ENCODE data around the gene CAPZB. TPM values are rescaled to one million over a fixed set of nuclear protein-coding genes. Genes with fewer than 3 reads are reported as not detected.
A peak's percentile ranks its signal among the peaks of the same experiment; 100 is the strongest.

Gene CAPZB
- total RNA-seq, 3 donors from 2014 or later (not counting 1 experiment from before 2014, with no cell fraction given) = 369 to 393 (median 375) TPM

DNA sequence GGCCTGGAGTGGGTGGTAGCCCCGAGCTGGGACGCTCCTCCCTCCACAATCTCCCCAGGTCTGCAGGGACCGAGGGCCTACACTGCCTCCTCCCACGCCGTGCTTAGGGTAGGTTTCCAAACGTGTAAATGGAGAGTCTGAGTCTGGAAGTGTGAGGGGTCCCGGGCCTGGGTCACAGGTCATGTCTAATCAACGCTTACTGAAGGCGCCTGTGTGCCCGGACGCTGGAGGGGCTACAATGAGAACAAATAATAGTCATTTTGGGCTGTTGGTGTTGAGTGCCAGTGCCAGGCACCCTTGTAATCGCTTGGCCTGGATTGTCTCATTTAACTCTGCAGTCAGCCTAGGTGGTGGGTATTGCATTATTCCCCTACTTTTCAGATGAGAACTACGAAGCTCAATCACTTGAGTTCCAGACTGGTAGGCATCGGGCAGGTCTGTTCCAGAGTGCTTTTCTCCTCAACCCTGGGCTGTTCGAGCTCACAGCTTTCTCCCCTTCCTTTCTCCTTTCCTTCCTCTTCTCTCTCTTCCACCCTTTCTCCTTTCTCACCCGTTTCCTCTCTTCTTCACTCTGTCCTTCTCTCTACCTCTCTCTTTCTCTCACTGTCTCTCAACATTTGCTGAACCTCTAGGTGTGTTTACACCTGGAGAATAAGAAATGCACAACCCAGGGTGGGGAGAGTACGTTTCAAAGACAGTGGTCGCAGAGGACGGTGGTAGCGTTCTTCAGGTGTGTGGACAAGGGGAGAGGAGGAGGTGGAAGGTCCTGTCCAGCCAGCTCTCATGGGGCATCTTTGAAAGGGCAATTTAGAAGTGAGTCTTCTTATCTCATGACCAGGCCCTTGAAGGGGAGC lies 172.3 kb downstream of the CAPZB start:
- Mint-ChIP-seq H3K27ac (peak overlapping the region; percentile 73 to 78), H3K4me3 (peak overlapping the region; percentile 82), H3K36me3 (no peaks in the 10 kb centered on the region), H3K9me3 (no peaks in the 10 kb centered on the region), H3K27me3 (ENCODE audit: low read depth in 2 of 2) (no peaks in the 10 kb centered on the region), H3K4me1 (peaks cover 31 to 43% of the 10 kb centered on the region in 2 donors)
- WGBS (ENCODE audit: insufficient coverage) = 50% methylated on average over 20 of the region's 20 CpGs
- DNase-seq = peak in 1 of 2 donors; percentile 46
- TF ChIP-seq, protein P1, sequence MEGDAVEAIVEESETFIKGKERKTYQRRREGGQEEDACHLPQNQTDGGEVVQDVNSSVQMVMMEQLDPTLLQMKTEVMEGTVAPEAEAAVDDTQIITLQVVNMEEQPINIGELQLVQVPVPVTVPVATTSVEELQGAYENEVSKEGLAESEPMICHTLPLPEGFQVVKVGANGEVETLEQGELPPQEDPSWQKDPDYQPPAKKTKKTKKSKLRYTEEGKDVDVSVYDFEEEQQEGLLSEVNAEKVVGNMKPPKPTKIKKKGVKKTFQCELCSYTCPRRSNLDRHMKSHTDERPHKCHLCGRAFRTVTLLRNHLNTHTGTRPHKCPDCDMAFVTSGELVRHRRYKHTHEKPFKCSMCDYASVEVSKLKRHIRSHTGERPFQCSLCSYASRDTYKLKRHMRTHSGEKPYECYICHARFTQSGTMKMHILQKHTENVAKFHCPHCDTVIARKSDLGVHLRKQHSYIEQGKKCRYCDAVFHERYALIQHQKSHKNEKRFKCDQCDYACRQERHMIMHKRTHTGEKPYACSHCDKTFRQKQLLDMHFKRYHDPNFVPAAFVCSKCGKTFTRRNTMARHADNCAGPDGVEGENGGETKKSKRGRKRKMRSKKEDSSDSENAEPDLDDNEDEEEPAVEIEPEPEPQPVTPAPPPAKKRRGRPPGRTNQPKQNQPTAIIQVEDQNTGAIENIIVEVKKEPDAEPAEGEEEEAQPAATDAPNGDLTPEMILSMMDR (IDR thresholded peaks at IDR 0.05) = no peak
- Histone ChIP-seq H3K27me3 (ENCODE audit: control insufficient read depth, insufficient read depth, low read length) (no peaks in the 10 kb centered on the region), H3K4me1 (ENCODE audit: control insufficient read depth, insufficient read depth, low read length) (peaks cover 52% of the 10 kb centered on the region), H3K27ac (ENCODE audit: low read length) (peak overlapping the region; percentile 45), H3K36me3 (ENCODE audit: control insufficient read depth, insufficient read depth, low read length) (peaks cover 1% of the 10 kb centered on the region), H3K9me3 (ENCODE audit: control insufficient read depth, insufficient read depth, low read length) (no peaks in the 10 kb centered on the region), H3K4me3 (ENCODE audit: low read length) (peak overlapping the region; percentile 62)
- intact Hi-C loops (cut with micrococcal nuclease) = loop anchor here (2.0 to 10.0 kb wide), 2 partner anchors 62 to 172 kb away; partner anchors contain the start of genes CAPZB, EMC1 and MRTO4
- peak in 1 of 3 donors; percentile 11 for ATAC-seq

DNA sequence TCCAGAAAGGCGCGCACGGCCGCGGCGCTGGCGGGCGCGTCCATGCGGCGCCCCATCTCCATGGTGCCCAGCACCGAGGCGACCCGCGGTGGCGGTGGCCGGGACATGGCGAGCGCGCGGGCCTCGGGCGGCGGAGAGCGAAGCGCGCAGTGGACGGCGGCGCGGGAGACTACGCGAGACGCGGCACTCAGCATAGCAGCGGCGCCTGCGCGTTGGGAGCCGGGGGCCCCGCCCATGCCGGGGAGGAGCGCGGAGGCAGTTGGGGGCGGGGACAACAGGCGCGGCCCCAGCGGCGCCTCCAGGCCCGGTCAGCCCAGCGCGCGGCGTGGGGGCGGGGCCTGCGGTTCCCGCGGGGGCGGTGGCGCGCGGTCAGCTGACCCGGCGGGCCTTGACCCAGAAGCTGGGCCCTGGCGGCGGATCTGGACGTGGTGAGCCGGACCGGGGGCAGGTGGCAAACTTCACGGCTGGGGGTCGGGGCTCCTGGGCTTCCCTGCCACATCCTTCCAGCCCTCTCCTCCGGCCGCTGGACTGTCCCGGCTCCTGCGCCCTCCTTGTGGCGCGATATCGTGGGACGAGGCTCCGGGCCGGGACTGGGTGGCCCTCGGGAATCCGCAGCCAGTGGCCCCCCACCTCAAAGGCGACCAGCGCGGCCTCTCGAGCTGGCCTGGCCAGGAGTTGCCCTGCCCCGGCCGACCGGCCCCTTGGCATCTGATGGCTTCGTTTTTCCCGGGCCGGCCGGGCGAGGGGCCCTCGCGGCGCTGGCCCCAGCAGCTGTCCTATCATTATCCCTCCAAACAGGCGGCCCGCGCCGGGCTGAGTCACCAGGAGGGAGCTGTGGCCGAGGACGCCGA lies 173.2 kb downstream of the CAPZB start, which contains the start of the genes AKR7A2 and SLC66A1:
Gene AKR7A2 (minus strand): TSS at position 214 of the 851 bp plus-strand sequence. CDS start 20 bp downstream, at position 194.
Gene SLC66A1 (plus strand): TSS at position 396 of the 851 bp plus-strand sequence. CDS start 5,352 bp downstream, outside the sequence.
- Mint-ChIP-seq H3K4me1 (peaks cover 31 to 43% of the 10 kb centered on the region in 2 donors), H3K36me3 (peaks cover 7% of the 10 kb centered on the region), H3K4me3 (peak within 1 kb of the TSS; percentile 87), H3K9me3 (no peaks in the 10 kb centered on the region), H3K27ac (peak within 1 kb of the TSS; percentile 73 to 78), H3K27me3 (ENCODE audit: low read depth in 2 of 2) (no peaks in the 10 kb centered on the region)
- TF ChIP-seq, protein P1 (IDR thresholded peaks at IDR 0.05) = no peak
- Histone ChIP-seq H3K4me3 (ENCODE audit: low read length) (peak within 1 kb of the TSS; percentile 75), H3K4me1 (ENCODE audit: control insufficient read depth, insufficient read depth, low read length) (peaks cover 52% of the 10 kb centered on the region), H3K27ac (ENCODE audit: low read length) (peak within 1 kb of the TSS; percentile 45), H3K36me3 (ENCODE audit: control insufficient read depth, insufficient read depth, low read length) (peaks cover 10% of the 10 kb centered on the region), H3K9me3 (ENCODE audit: control insufficient read depth, insufficient read depth, low read length) (no peaks in the 10 kb centered on the region), H3K27me3 (ENCODE audit: control insufficient read depth, insufficient read depth, low read length) (no peaks in the 10 kb centered on the region)
- ATAC-seq (peak; percentile 96 to 99 (median 98)), DNase-seq (peak; percentile 91 to 95)
- intact Hi-C loops (cut with micrococcal nuclease) = loop anchor here (2.0 to 10.0 kb wide), 2 partner anchors 61 to 173 kb away; partner anchors contain the start of genes CAPZB, EMC1 and MRTO4
- WGBS (ENCODE audit: insufficient coverage) = under 1% methylated on average over 105 of the region's 105 CpGs

DNA sequence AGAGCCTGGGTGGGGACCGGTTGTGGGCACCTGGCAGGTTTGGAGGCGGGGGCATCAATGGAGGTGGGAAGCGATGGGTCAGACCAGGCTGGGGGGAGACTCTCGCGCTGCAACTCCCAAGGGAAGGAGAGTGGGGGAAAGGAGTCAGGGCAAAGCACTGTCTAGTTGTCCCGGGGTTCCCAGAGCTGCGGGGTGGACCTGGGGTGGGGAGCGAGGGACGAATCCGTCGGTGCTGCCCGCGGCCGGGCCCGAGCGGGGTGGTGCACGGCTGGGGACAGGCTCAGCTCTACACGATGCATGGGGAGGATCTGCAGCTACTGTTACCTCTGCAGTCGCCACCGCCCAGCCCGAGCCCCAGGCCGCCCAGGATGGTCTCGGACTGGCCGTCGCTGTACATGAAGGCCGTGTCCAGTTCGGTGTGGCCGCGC lies 173.8 kb downstream of the CAPZB start:
- peak; percentile 5 to 15 (median 10) for ATAC-seq
- H3K27ac Mint-ChIP-seq = peak overlapping the region; percentile 0 to 78
- Histone ChIP-seq H3K4me3 (ENCODE audit: low read length) (peak overlapping the region; percentile 75), H3K36me3 (ENCODE audit: control insufficient read depth, insufficient read depth, low read length) (peaks cover 12% of the 10 kb centered on the region), H3K27ac (ENCODE audit: low read length) (peak overlapping the region; percentile 1), H3K4me1 (ENCODE audit: control insufficient read depth, insufficient read depth, low read length) (peaks cover 50% of the 10 kb centered on the region), H3K27me3 (ENCODE audit: control insufficient read depth, insufficient read depth, low read length) (no peaks in the 10 kb centered on the region), H3K9me3 (ENCODE audit: control insufficient read depth, insufficient read depth, low read length) (no peaks in the 10 kb centered on the region)
- peaks cover 7% of the 10 kb centered on the region for H3K36me3 Mint-ChIP-seq
- no peaks in the 10 kb centered on the region for H3K9me3 Mint-ChIP-seq
- peaks cover 31 to 43% of the 10 kb centered on the region in 2 donors for H3K4me1 Mint-ChIP-seq
- intact Hi-C loops (cut with micrococcal nuclease) = loop anchor here (10.0 kb wide), 1 partner anchor 173 kb away; the partner anchor contains the start of gene CAPZB
- WGBS (ENCODE audit: insufficient coverage) = 0% methylated on average over 29 of the region's 29 CpGs
- TF ChIP-seq, protein P1 (IDR thresholded peaks at IDR 0.05) = no peak
- H3K4me3 Mint-ChIP-seq = peak overlapping the region; percentile 87
- no peaks in the 10 kb centered on the region for H3K27me3 Mint-ChIP-seq (ENCODE audit: low read depth in 2 of 2)
- peak; percentile 29 to 38 for DNase-seq
